Endothelial cell (in vitro differentiated cells): ENCODE measurements around the gene SKIC8. TPM values are rescaled to one million over a fixed set of nuclear protein-coding genes. Genes with fewer than 3 reads are reported as not detected.

ENCODE experiments used
- DNase-seq: peaks from one replicate; pipeline ENCODE4 v3.0.0; 2021; ENCODE audit warnings: low spot score
- H3K27ac Mint-ChIP-seq: one replicate; pipeline ENCODE4 v1.8.0; 2021; ENCODE audit warnings: mixed read lengths, inconsistent platforms; ENCODE audit not compliant: unreplicated experiment
- H3K27me3 Mint-ChIP-seq: one replicate; pipeline ENCODE4 v1.8.0; 2021; ENCODE audit warnings: mild to moderate bottlenecking, moderate library complexity, mixed read lengths, inconsistent platforms; ENCODE audit not compliant: unreplicated experiment
- H3K36me3 Mint-ChIP-seq: one replicate; pipeline ENCODE4 v1.8.0; 2021; ENCODE audit warnings: mild to moderate bottlenecking, low read depth, mixed read lengths, inconsistent platforms; ENCODE audit not compliant: unreplicated experiment
- H3K4me1 Mint-ChIP-seq: one replicate; pipeline ENCODE4 v1.8.0; 2021; ENCODE audit warnings: mild to moderate bottlenecking, mixed read lengths, inconsistent platforms; ENCODE audit not compliant: unreplicated experiment
- H3K4me3 Mint-ChIP-seq: one replicate; pipeline ENCODE4 v1.8.0; 2021; ENCODE audit warnings: mild to moderate bottlenecking, mixed read lengths, inconsistent platforms; ENCODE audit not compliant: unreplicated experiment
- H3K9me3 Mint-ChIP-seq: one replicate; pipeline ENCODE4 v1.8.0; 2021; ENCODE audit warnings: mixed read lengths, inconsistent platforms; ENCODE audit not compliant: unreplicated experiment
- total RNA-seq: library from RNA; stranded (reverse); fragmentation: NEBNext Ultra II Directional; extraction: Animal tissue kit (Norgen Biotek cat#: 25700); gene quantifications from one replicate; pipeline ENCODE4 v1.2.1, GENCODE V29; 2021; ENCODE audit not compliant: unreplicated experiment
- TF ChIP-seq, protein P1 (sequence below): fragments of 200-600 bp; sonication (generic); IDR thresholded peaks from one replicate; pipeline ENCODE4 v1.5.0; 2021; ENCODE audit warnings: antibody characterized with exemption; ENCODE audit not compliant: unreplicated experiment

The SKIC8 gene
- total RNA-seq, 1 donor from 2014 or later = 43.9 TPM

GRCh38 chr15:78304216-78305066 lies 5.0 kb upstream of the SKIC8 start:
- H3K9me3 Mint-ChIP-seq = no peaks in the 10 kb centered on the region
- DNase-seq = no peak

GRCh38 chr15:78302579-78303312 lies 3.3 kb upstream of the SKIC8 start:
- Mint-ChIP-seq H3K36me3 (no peaks in the 10 kb centered on the region), H3K9me3 (no peaks in the 10 kb centered on the region), H3K4me3 (no peak overlapping the region), H3K27ac (no peak overlapping the region), H3K4me1 (peaks cover 6% of the 10 kb centered on the region), H3K27me3 (no peaks in the 10 kb centered on the region)
- DNase-seq = no peak
- TF ChIP-seq, protein P1, sequence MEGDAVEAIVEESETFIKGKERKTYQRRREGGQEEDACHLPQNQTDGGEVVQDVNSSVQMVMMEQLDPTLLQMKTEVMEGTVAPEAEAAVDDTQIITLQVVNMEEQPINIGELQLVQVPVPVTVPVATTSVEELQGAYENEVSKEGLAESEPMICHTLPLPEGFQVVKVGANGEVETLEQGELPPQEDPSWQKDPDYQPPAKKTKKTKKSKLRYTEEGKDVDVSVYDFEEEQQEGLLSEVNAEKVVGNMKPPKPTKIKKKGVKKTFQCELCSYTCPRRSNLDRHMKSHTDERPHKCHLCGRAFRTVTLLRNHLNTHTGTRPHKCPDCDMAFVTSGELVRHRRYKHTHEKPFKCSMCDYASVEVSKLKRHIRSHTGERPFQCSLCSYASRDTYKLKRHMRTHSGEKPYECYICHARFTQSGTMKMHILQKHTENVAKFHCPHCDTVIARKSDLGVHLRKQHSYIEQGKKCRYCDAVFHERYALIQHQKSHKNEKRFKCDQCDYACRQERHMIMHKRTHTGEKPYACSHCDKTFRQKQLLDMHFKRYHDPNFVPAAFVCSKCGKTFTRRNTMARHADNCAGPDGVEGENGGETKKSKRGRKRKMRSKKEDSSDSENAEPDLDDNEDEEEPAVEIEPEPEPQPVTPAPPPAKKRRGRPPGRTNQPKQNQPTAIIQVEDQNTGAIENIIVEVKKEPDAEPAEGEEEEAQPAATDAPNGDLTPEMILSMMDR = no peak

More at GRCh38 chr15:78304216-78305066, 5.0 kb upstream of the SKIC8 start:
- H3K27me3 Mint-ChIP-seq = no peaks in the 10 kb centered on the region
- TF ChIP-seq, protein P1 = no peak
- H3K4me3 Mint-ChIP-seq = no peak overlapping the region
- no peak overlapping the region for H3K27ac Mint-ChIP-seq
- peaks cover 3% of the 10 kb centered on the region for H3K4me1 Mint-ChIP-seq
- H3K36me3 Mint-ChIP-seq = no peaks in the 10 kb centered on the region

GRCh38 chr15:78301828-78302227 lies 2.4 kb upstream of the SKIC8 start:
- Mint-ChIP-seq H3K27me3 (no peaks in the 10 kb centered on the region), H3K4me1 (peaks cover 6% of the 10 kb centered on the region), H3K9me3 (no peaks in the 10 kb centered on the region), H3K36me3 (no peaks in the 10 kb centered on the region), H3K4me3 (no peak overlapping the region), H3K27ac (no peak overlapping the region)
- TF ChIP-seq, protein P1 = no peak
- DNase-seq = no peak

DNA sequence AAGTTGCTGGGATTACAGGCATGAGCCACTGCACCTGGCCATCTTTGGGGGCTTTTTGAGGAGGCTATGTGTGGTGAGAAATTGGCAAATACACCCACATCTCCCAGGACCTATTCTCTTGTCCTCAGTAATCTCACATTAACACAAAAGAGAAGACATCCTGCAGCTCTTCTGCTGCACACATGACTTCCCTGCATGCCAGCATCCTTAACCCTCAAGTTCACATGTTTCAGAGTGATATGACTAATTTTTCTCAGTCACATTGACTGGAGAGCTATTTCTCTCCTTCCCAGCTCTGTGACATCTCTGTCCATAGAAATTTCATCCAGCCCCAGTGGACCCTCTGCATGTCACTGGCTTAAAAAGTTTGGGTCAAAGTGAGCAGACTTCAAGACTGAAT lies 1.9 kb upstream of the SKIC8 start:
- H3K27ac Mint-ChIP-seq = no peak overlapping the region
- no peaks in the 10 kb centered on the region for H3K9me3 Mint-ChIP-seq
- H3K4me3 Mint-ChIP-seq = no peak overlapping the region
- TF ChIP-seq, protein P1 = no peak
- DNase-seq = no peak
- no peaks in the 10 kb centered on the region for H3K36me3 Mint-ChIP-seq
- H3K4me1 Mint-ChIP-seq = peaks cover 6% of the 10 kb centered on the region
- no peaks in the 10 kb centered on the region for H3K27me3 Mint-ChIP-seq

GRCh38 chr15:78292219-78292618 lies 7.2 kb downstream of the SKIC8 start:
- Mint-ChIP-seq H3K27me3 (no peaks in the 10 kb centered on the region), H3K27ac (no peak overlapping the region), H3K4me1 (no peaks in the 10 kb centered on the region), H3K36me3 (peaks cover 11% of the 10 kb centered on the region), H3K4me3 (no peak overlapping the region), H3K9me3 (no peaks in the 10 kb centered on the region)
- DNase-seq = no peak
- TF ChIP-seq, protein P1 = no peak
